ENCODE measurements around the gene MYCBP2. TPM values are rescaled to one million over a fixed set of nuclear protein-coding genes. Genes with fewer than 3 reads are reported as not detected.

MYCBP2 gene
- total RNA-seq, 1 donor from 2014 or later, result 84.7 TPM

DNA sequence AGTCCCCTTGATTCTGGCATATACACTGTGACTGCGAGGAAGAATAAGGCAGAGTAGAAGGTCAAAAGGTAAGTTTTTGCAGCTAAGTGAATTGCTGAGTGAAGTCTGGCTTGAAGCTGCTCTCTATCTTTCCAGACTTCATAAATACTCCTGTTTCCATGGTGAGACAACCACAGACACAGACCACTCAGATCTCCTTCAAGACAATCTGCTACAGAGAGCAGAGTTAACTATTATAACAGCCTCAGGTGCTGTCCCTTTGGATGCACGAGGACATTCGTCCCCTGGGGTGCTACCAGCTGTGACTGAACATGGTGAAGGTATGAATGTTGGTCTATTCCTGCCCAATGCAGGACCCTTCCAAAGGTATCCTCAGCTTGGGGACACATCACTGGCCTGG is 104.0 kb downstream of the MYCBP2 start:
- no peak overlapping the region for H3K4me3 Mint-ChIP-seq (ENCODE audit: unreplicated experiment)
- TF ChIP-seq, protein P1, sequence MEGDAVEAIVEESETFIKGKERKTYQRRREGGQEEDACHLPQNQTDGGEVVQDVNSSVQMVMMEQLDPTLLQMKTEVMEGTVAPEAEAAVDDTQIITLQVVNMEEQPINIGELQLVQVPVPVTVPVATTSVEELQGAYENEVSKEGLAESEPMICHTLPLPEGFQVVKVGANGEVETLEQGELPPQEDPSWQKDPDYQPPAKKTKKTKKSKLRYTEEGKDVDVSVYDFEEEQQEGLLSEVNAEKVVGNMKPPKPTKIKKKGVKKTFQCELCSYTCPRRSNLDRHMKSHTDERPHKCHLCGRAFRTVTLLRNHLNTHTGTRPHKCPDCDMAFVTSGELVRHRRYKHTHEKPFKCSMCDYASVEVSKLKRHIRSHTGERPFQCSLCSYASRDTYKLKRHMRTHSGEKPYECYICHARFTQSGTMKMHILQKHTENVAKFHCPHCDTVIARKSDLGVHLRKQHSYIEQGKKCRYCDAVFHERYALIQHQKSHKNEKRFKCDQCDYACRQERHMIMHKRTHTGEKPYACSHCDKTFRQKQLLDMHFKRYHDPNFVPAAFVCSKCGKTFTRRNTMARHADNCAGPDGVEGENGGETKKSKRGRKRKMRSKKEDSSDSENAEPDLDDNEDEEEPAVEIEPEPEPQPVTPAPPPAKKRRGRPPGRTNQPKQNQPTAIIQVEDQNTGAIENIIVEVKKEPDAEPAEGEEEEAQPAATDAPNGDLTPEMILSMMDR (IDR thresholded peaks at IDR 0.05), result no peak

DNA sequence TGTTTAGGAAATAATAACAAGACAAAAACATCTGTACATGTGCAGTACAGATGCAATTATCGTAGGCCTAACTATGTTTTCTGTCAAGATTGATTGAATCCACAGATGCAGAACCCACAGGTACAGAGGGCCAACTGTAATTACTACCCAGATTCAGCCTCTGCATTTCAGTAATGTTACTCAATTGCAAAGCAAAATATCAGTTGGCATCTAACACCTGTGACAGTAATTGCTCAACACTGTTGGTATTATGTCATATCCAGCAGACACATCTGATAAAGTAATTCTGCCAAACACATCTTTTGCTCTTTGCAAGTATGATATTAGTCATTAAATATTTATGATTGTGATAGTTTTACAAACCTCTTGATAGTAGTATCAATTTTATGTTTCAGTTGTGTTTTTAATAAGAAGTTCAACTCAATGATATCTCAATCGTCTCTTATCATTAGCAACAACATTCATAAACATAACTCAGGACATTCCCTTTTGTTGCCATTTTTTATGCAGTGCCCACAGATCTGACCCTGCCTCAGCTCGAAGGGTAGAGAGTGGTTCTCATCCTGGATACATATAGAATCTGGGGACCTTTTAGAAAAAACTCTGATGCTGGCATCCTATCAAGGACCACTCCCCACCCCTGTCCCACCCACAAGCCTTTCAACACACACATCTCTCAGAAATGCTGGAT is 104.7 kb downstream of the MYCBP2 start:
- no peaks in the 10 kb centered on the region for H3K4me1 Mint-ChIP-seq (ENCODE audit: unreplicated experiment)
- no peak overlapping the region for H3K27ac Mint-ChIP-seq (ENCODE audit: unreplicated experiment)
- H3K9me3 Mint-ChIP-seq (ENCODE audit: unreplicated experiment), result no peaks in the 10 kb centered on the region
- TF ChIP-seq, protein P1 (IDR thresholded peaks at IDR 0.05), result no peak
- H3K27me3 Mint-ChIP-seq (ENCODE audit: unreplicated experiment), result no peaks in the 10 kb centered on the region
- peaks cover 37% of the 10 kb centered on the region for H3K36me3 Mint-ChIP-seq (ENCODE audit: unreplicated experiment)
- H3K4me3 Mint-ChIP-seq (ENCODE audit: unreplicated experiment), result no peak overlapping the region
- no peak for DNase-seq (ENCODE audit: extremely low spot score, unreplicated experiment)

More for the DNA sequence above, 104.0 kb downstream of the MYCBP2 start:
- H3K27ac Mint-ChIP-seq (ENCODE audit: unreplicated experiment), result no peak overlapping the region
- H3K9me3 Mint-ChIP-seq (ENCODE audit: unreplicated experiment), result no peaks in the 10 kb centered on the region
- no peaks in the 10 kb centered on the region for H3K4me1 Mint-ChIP-seq (ENCODE audit: unreplicated experiment)
- peaks cover 33% of the 10 kb centered on the region for H3K36me3 Mint-ChIP-seq (ENCODE audit: unreplicated experiment)
- H3K27me3 Mint-ChIP-seq (ENCODE audit: unreplicated experiment), result no peaks in the 10 kb centered on the region
- DNase-seq (ENCODE audit: extremely low spot score, unreplicated experiment), result no peak

DNA sequence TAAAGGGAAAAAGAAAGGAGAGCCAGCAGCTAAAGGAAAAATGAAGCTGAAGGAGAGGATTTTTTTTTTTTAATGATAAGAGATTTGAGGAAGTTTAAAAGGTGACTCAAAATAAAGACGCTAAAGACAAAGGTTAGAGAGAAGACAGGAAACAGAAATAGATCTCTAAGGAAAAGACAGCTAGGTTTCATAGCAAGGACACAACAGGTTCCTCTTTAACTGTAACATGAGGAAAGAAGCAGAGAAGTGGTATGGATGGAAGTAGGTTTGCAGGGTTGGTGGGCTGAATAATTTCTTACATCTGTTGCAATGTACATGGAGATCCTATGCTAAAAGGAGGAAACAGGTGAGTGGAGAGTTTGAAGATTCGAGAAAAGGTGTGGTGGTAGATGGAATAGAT is 107.5 kb downstream of the MYCBP2 start:
- Mint-ChIP-seq H3K27me3 (ENCODE audit: unreplicated experiment) (no peaks in the 10 kb centered on the region), H3K9me3 (ENCODE audit: unreplicated experiment) (no peaks in the 10 kb centered on the region), H3K4me1 (ENCODE audit: unreplicated experiment) (no peaks in the 10 kb centered on the region), H3K4me3 (ENCODE audit: unreplicated experiment) (no peak overlapping the region), H3K36me3 (ENCODE audit: unreplicated experiment) (peaks cover 45% of the 10 kb centered on the region), H3K27ac (ENCODE audit: unreplicated experiment) (no peak overlapping the region)
- DNase-seq (ENCODE audit: extremely low spot score, unreplicated experiment), result no peak
- TF ChIP-seq, protein P1 (IDR thresholded peaks at IDR 0.05), result no peak

DNA sequence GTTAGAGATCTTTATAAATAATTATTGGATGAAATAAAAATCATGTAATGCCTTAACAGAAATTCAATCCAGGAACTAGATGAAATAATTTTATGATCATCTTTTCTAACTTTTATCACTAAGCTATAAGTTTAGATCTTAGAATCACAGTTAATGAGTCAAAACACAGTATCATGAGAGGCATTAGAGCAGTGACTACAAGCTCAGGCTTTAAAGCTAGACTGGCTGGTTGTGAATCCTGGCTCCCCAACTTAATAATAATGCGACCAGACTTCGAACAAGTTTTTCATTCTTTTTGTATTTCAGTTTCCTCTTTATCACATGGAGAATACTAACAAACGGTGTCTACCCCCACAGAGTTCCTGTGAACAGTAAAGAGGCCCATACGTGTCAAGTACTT is 108.6 kb downstream of the MYCBP2 start:
- Mint-ChIP-seq H3K27ac (ENCODE audit: unreplicated experiment) (no peak overlapping the region), H3K27me3 (ENCODE audit: unreplicated experiment) (no peaks in the 10 kb centered on the region), H3K4me1 (ENCODE audit: unreplicated experiment) (peaks cover 6% of the 10 kb centered on the region), H3K36me3 (ENCODE audit: unreplicated experiment) (peaks cover 48% of the 10 kb centered on the region), H3K9me3 (ENCODE audit: unreplicated experiment) (no peaks in the 10 kb centered on the region), H3K4me3 (ENCODE audit: unreplicated experiment) (no peak overlapping the region)
- TF ChIP-seq, protein P1 (IDR thresholded peaks at IDR 0.05), result no peak
- DNase-seq (ENCODE audit: extremely low spot score, unreplicated experiment), result no peak

DNA sequence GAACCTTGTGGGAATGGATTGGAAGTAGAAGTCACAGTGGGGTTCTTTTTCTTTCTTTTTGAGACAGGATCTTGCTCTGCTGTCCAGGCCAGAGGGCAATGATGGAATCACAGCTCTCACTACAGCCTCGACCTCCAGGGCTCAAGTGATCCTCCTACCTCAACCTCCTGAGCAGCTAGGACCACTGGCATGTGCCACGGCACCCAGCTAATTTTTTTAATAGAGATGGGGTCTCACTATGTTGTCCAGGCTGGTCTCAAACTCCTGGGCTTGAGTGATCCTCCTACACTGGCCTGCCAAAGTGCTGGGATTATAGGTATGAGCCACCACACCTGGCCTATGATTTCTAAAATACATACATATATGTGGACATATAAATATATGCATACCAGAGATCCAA is 111.4 kb downstream of the MYCBP2 start:
- DNase-seq (ENCODE audit: extremely low spot score, unreplicated experiment), result no peak
- Mint-ChIP-seq H3K9me3 (ENCODE audit: unreplicated experiment) (no peaks in the 10 kb centered on the region), H3K27ac (ENCODE audit: unreplicated experiment) (no peak overlapping the region), H3K27me3 (ENCODE audit: unreplicated experiment) (no peaks in the 10 kb centered on the region), H3K4me1 (ENCODE audit: unreplicated experiment) (peaks cover 11% of the 10 kb centered on the region), H3K36me3 (ENCODE audit: unreplicated experiment) (peaks cover 37% of the 10 kb centered on the region), H3K4me3 (ENCODE audit: unreplicated experiment) (no peak overlapping the region)
- TF ChIP-seq, protein P1 (IDR thresholded peaks at IDR 0.05), result no peak
